IMR-90 (cell line): Measurements from ENCODE around the gene ACTL9. TPM values are rescaled to one million over a fixed set of nuclear protein-coding genes. Genes with fewer than 3 reads are reported as not detected.

Source experiments
- ATAC-seq: fragments of 200-7000 bp; cut with Tn5 transposase; 2 replicates; pipeline ENCODE4 v1.9.1; 2020; ENCODE audit warnings: low read depth, mild to moderate bottlenecking, moderate library complexity
- BruUV-seq: library from RNA; stranded (reverse); fragments of 400-500 nt; replicated peaks from 2 replicates; lab custom pipeline; 2021; lab: Mats Ljungman, UMichigan
- CTCF ChIA-PET: fragments of 300-600 bp; formaldehyde crosslinking; extraction: SDS; loops from one replicate; lab custom pipeline; 2021; ENCODE audit warnings: antibody characterized with exemption; lab: Yijun Ruan, JAX
- POLR2A ChIA-PET: fragments of 300-600 bp; sonication (Branson Sonifier 250); formaldehyde crosslinking; loops from one replicate; lab custom pipeline; 2022; ENCODE audit warnings: antibody characterized with exemption; ENCODE audit not compliant: unreplicated experiment; lab: Charles Lee
- DNase-seq: peaks from one replicate; pipeline ENCODE4 v3.0.0; 2013
- H2AFZ ChIP-seq: replicated peaks from 2 replicates; pipeline ENCODE3; 2013; ENCODE audit warnings: low read length, mild to moderate bottlenecking; ENCODE audit not compliant: poor library complexity
- H2AK5ac ChIP-seq: 2 replicates; pipeline ENCODE4 v1.6.1; 2013; ENCODE audit warnings: low read depth, low read length, inconsistent platforms
- H2AK9ac ChIP-seq: replicated peaks from 2 replicates; pipeline ENCODE3; 2013; ENCODE audit warnings: mild to moderate bottlenecking, low read depth, low read length, moderate library complexity; ENCODE audit not compliant: poor library complexity
- H2BK120ac ChIP-seq: 2 replicates; pipeline ENCODE4 v1.6.1; 2013; ENCODE audit warnings: low read depth, low read length, inconsistent platforms
- H2BK15ac ChIP-seq: 3 replicates; pipeline ENCODE4 v1.6.1; 2013; ENCODE audit warnings: low read depth, low read length, inconsistent platforms
- H2BK20ac ChIP-seq: 2 replicates; pipeline ENCODE4 v1.6.1; 2013; ENCODE audit warnings: low read depth, mild to moderate bottlenecking, inconsistent platforms, low read length, moderate library complexity
- H2BK5ac ChIP-seq: 2 replicates; pipeline ENCODE4 v1.6.1; 2013; ENCODE audit warnings: mild to moderate bottlenecking, low read depth, low read length, inconsistent platforms; ENCODE audit not compliant: poor library complexity, severe bottlenecking
- H3K14ac ChIP-seq: replicated peaks from 2 replicates; pipeline ENCODE4 v1.6.1; 2013; ENCODE audit warnings: low read depth, low read length, inconsistent platforms
- H3K18ac ChIP-seq: 2 replicates; pipeline ENCODE4 v1.6.1; 2013; ENCODE audit warnings: low read depth, low read length, control low read depth
- H3K23ac ChIP-seq: 2 replicates; pipeline ENCODE4 v1.6.1; 2013; ENCODE audit warnings: low read depth, low read length, inconsistent platforms
- H3K27ac ChIP-seq: 2 replicates; pipeline ENCODE4 v1.5.1; 2013; ENCODE audit warnings: mild to moderate bottlenecking, control low read depth, low read length; ENCODE audit not compliant: insufficient read depth
- H3K27me3 ChIP-seq: 2 replicates; pipeline ENCODE4 v1.6.1; 2013; ENCODE audit warnings: low read length; ENCODE audit not compliant: control insufficient read depth, insufficient read depth
- H3K36me3 ChIP-seq: 2 replicates; pipeline ENCODE4 v1.6.1; 2013; ENCODE audit warnings: low read length, mixed read lengths; ENCODE audit not compliant: control insufficient read depth, insufficient read depth
- H3K4ac ChIP-seq: 2 replicates; pipeline ENCODE4 v1.6.1; 2013; ENCODE audit warnings: low read depth, low read length, inconsistent platforms
- H3K4me1 ChIP-seq: 2 replicates; pipeline ENCODE4 v1.6.1; 2013; ENCODE audit warnings: low read length, mixed read lengths; ENCODE audit not compliant: control insufficient read depth, insufficient read depth
- H3K4me2 ChIP-seq: 2 replicates; pipeline ENCODE4 v1.6.1; 2013; ENCODE audit warnings: low read depth, mild to moderate bottlenecking, control low read depth, low read length, moderate library complexity
- H3K4me3 ChIP-seq: 2 replicates; pipeline ENCODE4 v1.5.1; 2013; ENCODE audit warnings: low read depth, mild to moderate bottlenecking, control low read depth, low read length, moderate library complexity; ENCODE audit not compliant: insufficient read depth
- H3K56ac ChIP-seq: 2 replicates; pipeline ENCODE4 v1.6.1; 2013; ENCODE audit warnings: low read length, inconsistent platforms; ENCODE audit not compliant: insufficient read depth; ENCODE audit errors: extremely low read depth
- H3K79me1 ChIP-seq, 2 experiments: 2 replicates each; pipeline ENCODE4 v1.6.1; 2013; ENCODE audit warnings: low read length in 2 of 2, inconsistent platforms in 1 of 2, low read depth in 1 of 2
- H3K9ac ChIP-seq: 2 replicates; pipeline ENCODE4 v1.6.1; 2013; ENCODE audit warnings: low read depth, low read length, control low read depth
- H3K9me1 ChIP-seq: 2 replicates; pipeline ENCODE4 v1.6.1; 2013; ENCODE audit warnings: low read length, inconsistent platforms; ENCODE audit not compliant: insufficient read depth
- H3K9me3 ChIP-seq: 2 replicates; pipeline ENCODE4 v1.6.1; 2013; ENCODE audit warnings: low read length; ENCODE audit not compliant: control insufficient read depth, insufficient read depth
- H4K20me1 ChIP-seq: 2 replicates; pipeline ENCODE4 v1.6.1; 2013; ENCODE audit warnings: low read length, inconsistent platforms; ENCODE audit not compliant: insufficient read depth
- H4K5ac ChIP-seq: 2 replicates; pipeline ENCODE4 v1.6.1; 2013; ENCODE audit warnings: mild to moderate bottlenecking, low read depth, low read length, control low read depth
- H4K8ac ChIP-seq, 2 experiments: 2 replicates each; pipeline ENCODE4 v1.6.1; 2013; ENCODE audit warnings: low read depth in 2 of 2, low read length in 2 of 2, control low read depth in 1 of 2, inconsistent platforms in 1 of 2
- H4K91ac ChIP-seq: 2 replicates; pipeline ENCODE4 v1.6.1; 2013; ENCODE audit warnings: low read depth, low read length, inconsistent platforms; ENCODE audit not compliant: insufficient read depth
- BHLHE40 ChIP-seq: fragments of 150-350 bp; IDR thresholded peaks from 2 replicates; pipeline ENCODE4 v1.6.1; 2016; ENCODE audit warnings: mild to moderate bottlenecking, low read depth, low read length
- CEBPB ChIP-seq: IDR thresholded peaks from 2 replicates; pipeline ENCODE4 v1.6.1; 2012; ENCODE audit warnings: low read depth, low read length, improper control_type of control experiment
- CHD1 ChIP-seq: IDR thresholded peaks from 2 replicates; pipeline ENCODE4 v1.6.1; 2012; ENCODE audit warnings: low read depth, low read length, improper control_type of control experiment
- FOS ChIP-seq: fragments of 150-350 bp; IDR thresholded peaks from 2 replicates; pipeline ENCODE4 v1.6.1; 2016; ENCODE audit warnings: low read depth, low read length
- MAFK ChIP-seq: IDR thresholded peaks from 2 replicates; pipeline ENCODE4 v1.6.1; 2012; ENCODE audit warnings: low read depth, low read length, improper control_type of control experiment
- MAZ ChIP-seq: IDR thresholded peaks from 2 replicates; pipeline ENCODE4 v1.6.1; 2012; ENCODE audit warnings: low read depth, mild to moderate bottlenecking, low read length, improper control_type of control experiment, moderate library complexity, borderline replicate concordance
- NFE2L2 ChIP-seq: fragments of 150-350 bp; IDR thresholded peaks from 2 replicates; pipeline ENCODE4 v1.6.1; 2016; ENCODE audit warnings: low read depth, mild to moderate bottlenecking, low read length
- POLR2A ChIP-seq: IDR thresholded peaks from 2 replicates; pipeline ENCODE4 v1.6.1; 2012; ENCODE audit warnings: mild to moderate bottlenecking, low read depth, low read length
- RAD21 ChIP-seq: IDR thresholded peaks from 2 replicates; pipeline ENCODE4 v1.6.1; 2012; ENCODE audit warnings: low read length, improper control_type of control experiment
- RCOR1 ChIP-seq: IDR thresholded peaks from 2 replicates; pipeline ENCODE4 v1.6.1; 2012; ENCODE audit warnings: mild to moderate bottlenecking, low read length, improper control_type of control experiment; ENCODE audit not compliant: insufficient replicate concordance
- RFX5 ChIP-seq: IDR thresholded peaks from 2 replicates; pipeline ENCODE4 v1.8.0; 2012; ENCODE audit warnings: low read depth, mild to moderate bottlenecking, low read length, moderate library complexity
- WGBS, 2 experiments: methylation state at CpG; one replicate each; pipeline versions ENCODE4 v1.1.5 to v1.1.7; 2013; ENCODE audit warnings: missing lambda C conversion rate in 2 of 2; ENCODE audit not compliant: insufficient read length in 1 of 2; ENCODE audit errors: extremely low coverage in 2 of 2; 5-methylcytosine and 5-hydroxymethylcytosine counted together
- dilution Hi-C: fragments of 300-500 bp; cut with HindIII; formaldehyde crosslinking; loops from one replicate; pipeline ENCODE4 v1.14.3; 2018; ENCODE audit warnings: low sequenced_read_pairs; ENCODE audit not compliant: unreplicated experiment
- in situ Hi-C: fragments of 300-500 bp; cut with MboI; formaldehyde crosslinking; loops from 3 replicates; pipeline ENCODE4 v1.14.3; 2019; ENCODE audit warnings: low sequenced_read_pairs, inconsistent platforms, mixed read lengths
- intact Hi-C: fragments of 100-400 bp; cut with micrococcal nuclease; formaldehyde crosslinking; loops from 2 replicates; pipeline ENCODE4 v1.10.0; 2022
- polyA plus RNA-seq, 3 experiments: library from polyadenylated mRNA; depleted of rRNA; stranded (reverse); fragments of >200 nt; gene quantifications; 2 replicates each; pipeline ENCODE4 v1.2.3, GENCODE V29; 2012; ENCODE audit warnings: low replicate concordance in 1 of 3
- total RNA-seq: library from RNA; depleted of rRNA; stranded (reverse); fragments of >200 nt; gene quantifications from 2 replicates; pipeline ENCODE4 v1.2.3, GENCODE V29; 2012

ACTL9 gene
- total and polyA plus RNA-seq, 2 of the 4 experiments (the other 2 are of a cell fraction): not detected

GRCh38 chr19:8663920-8664670 is 34.5 kb downstream of the ACTL9 start:
- H3K23ac ChIP-seq: no peak overlapping the region
- dilution Hi-C loops: no loop called here
- no TSS peak for BruUV-seq

More at GRCh38 chr19:8663920-8664670, 34.5 kb downstream of the ACTL9 start:
- WGBS, 2 experiments: 46% methylated on average over 10 of the region's 22 CpGs; no CpG with 5 or more reads in 1 of the 2 experiments
- Histone ChIP-seq H3K9me1 (no peaks in the 10 kb centered on the region), H2BK120ac (no peak overlapping the region), H3K27me3 (peaks cover 3% of the 10 kb centered on the region; the same call in 1 of the 2 replicates), H3K4me2 (no peak overlapping the region), H4K20me1 (no peaks in the 10 kb centered on the region), H2BK20ac (no peak overlapping the region), H3K56ac (no peak overlapping the region), H3K9ac (no peak overlapping the region), H2BK15ac (no peak overlapping the region), H3K4ac (no peak overlapping the region), H3K4me1 (no peaks in the 10 kb centered on the region), H3K9me3 (no peaks in the 10 kb centered on the region), H2AFZ (no peak overlapping the region), H4K91ac (no peak overlapping the region), H3K36me3 (no peaks in the 10 kb centered on the region), H3K18ac (no peak overlapping the region), H2AK5ac (no peak overlapping the region), H4K5ac (no peak overlapping the region), H3K4me3 (no peak overlapping the region), H2AK9ac (no peak overlapping the region), H3K14ac (no peak overlapping the region), H2BK5ac (no peak overlapping the region), H3K27ac (no peak overlapping the region), H4K8ac (no peak overlapping the region), H3K79me1 (no peaks in the 10 kb centered on the region)
- in situ Hi-C loops (loop anchor here (25.0 kb wide), 1 partner anchor 423 kb away; the partner anchor contains the start of gene OR1M1), intact Hi-C loops (no loop called here)
- DNase-seq (no peak), ATAC-seq (no peak)
- TF ChIP-seq BHLHE40 (no peak), POLR2A (no peak), MAZ (no peak), NFE2L2 (no peak), CEBPB (no peak), CHD1 (no peak), MAFK (no peak), RAD21 (no peak), RCOR1 (no peak), FOS (no peak), RFX5 (no peak)
- CTCF ChIA-PET: interaction anchor here (0.6 kb wide), 1 partner anchor 25 kb away, joined by 4 read pairs; no protein-coding TSS in a partner anchor
- POLR2A ChIA-PET: no interaction called here
